Measurements from ENCODE around the gene RNF8.

GRCh38 chr6:37304766-37305165 is 49.0 kb upstream of the RNF8 start:
- TF ChIP-seq CTCF (IDR thresholded peaks at IDR 0.05; ENCODE audit: insufficient read depth, low read depth, low read length), result no peak
- TF ChIP-seq EZH2 (IDR thresholded peaks at IDR 0.05; ENCODE audit: insufficient read depth, low read length), result no peak
